ENCODE measurements around the gene MVD. TPM values are rescaled to one million over a fixed set of nuclear protein-coding genes. Genes with fewer than 3 reads are reported as not detected.
A peak's percentile ranks its signal among the peaks of the same experiment; 100 is the strongest.

The MVD gene
- total and polyA plus RNA-seq, 4 donors, result 39.1 to 135 (median 119) TPM

DNA sequence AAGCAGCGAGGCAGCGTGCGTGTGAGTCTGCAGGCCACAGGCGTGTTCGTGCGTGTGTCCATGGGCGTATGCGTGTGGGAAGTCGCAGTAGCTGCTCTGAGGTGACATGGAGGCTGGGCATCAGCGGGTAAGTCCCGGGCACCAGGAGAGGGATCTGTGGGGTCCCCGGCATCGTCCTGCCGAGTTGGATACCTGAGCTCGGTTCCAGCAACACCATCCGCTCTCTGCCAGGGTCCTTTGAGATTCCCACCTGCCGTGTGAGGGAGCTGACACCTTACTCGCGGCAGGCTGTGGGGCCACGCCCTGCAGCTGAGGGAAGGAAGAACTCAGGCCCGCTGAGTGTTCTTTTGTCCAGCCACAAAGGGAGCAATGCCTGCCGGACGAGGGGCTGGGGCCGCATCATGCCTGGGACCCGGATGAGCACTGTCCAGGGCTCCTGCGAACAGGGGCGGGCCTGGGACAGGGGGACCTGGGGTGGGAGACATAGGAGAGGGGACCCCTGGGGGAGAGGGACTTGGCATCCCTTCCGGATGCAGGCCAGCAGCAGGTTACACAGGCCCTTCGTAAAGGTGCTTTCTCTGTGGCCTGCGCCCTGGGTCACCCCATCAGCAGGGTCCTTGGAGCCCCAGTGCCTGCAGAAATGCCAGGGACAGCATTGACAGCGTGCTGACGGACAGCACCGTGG is 28.4 kb upstream of the MVD start:
- Histone ChIP-seq H3K4me3 (no peak overlapping the region), H3K27me3 (ENCODE audit: control insufficient read depth in 3 of 3, insufficient read depth in 3 of 3, low read length in 2 of 3) (peaks cover 0 to 24% (median 18%) of the 10 kb centered on the region in 3 donors), H3K9me3 (ENCODE audit: control insufficient read depth in 4 of 4, insufficient read depth in 3 of 4, low read length in 3 of 4) (no peaks in the 10 kb centered on the region), H3K27ac (ENCODE audit: low read depth in 1 of 2, low read length in 1 of 2) (no peak overlapping the region), H3K9ac (ENCODE audit: insufficient read depth in 1 of 2, low read length in 2 of 2) (no peak overlapping the region), H3K36me3 (ENCODE audit: control insufficient read depth in 4 of 4, insufficient read depth in 4 of 4, low read length in 4 of 4) (peaks cover 0 to 5% (median 0%) of the 10 kb centered on the region in 4 donors), H3K4me1 (ENCODE audit: control insufficient read depth in 5 of 5, insufficient read depth in 5 of 5, low read length in 5 of 5) (peaks cover 0 to 5% (median 0%) of the 10 kb centered on the region in 5 donors)
- DNase-seq (no peak), ATAC-seq (ENCODE audit: insufficient read depth, low FRiP score) (no peak)
- WGBS, 2 donors, result 83 to 84% methylated on average over 33 of the region's 33 CpGs
- TF ChIP-seq, protein P1, sequence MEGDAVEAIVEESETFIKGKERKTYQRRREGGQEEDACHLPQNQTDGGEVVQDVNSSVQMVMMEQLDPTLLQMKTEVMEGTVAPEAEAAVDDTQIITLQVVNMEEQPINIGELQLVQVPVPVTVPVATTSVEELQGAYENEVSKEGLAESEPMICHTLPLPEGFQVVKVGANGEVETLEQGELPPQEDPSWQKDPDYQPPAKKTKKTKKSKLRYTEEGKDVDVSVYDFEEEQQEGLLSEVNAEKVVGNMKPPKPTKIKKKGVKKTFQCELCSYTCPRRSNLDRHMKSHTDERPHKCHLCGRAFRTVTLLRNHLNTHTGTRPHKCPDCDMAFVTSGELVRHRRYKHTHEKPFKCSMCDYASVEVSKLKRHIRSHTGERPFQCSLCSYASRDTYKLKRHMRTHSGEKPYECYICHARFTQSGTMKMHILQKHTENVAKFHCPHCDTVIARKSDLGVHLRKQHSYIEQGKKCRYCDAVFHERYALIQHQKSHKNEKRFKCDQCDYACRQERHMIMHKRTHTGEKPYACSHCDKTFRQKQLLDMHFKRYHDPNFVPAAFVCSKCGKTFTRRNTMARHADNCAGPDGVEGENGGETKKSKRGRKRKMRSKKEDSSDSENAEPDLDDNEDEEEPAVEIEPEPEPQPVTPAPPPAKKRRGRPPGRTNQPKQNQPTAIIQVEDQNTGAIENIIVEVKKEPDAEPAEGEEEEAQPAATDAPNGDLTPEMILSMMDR (IDR thresholded peaks at IDR 0.05; ENCODE audit: control extremely low read depth, extremely low read depth), result no peak

DNA sequence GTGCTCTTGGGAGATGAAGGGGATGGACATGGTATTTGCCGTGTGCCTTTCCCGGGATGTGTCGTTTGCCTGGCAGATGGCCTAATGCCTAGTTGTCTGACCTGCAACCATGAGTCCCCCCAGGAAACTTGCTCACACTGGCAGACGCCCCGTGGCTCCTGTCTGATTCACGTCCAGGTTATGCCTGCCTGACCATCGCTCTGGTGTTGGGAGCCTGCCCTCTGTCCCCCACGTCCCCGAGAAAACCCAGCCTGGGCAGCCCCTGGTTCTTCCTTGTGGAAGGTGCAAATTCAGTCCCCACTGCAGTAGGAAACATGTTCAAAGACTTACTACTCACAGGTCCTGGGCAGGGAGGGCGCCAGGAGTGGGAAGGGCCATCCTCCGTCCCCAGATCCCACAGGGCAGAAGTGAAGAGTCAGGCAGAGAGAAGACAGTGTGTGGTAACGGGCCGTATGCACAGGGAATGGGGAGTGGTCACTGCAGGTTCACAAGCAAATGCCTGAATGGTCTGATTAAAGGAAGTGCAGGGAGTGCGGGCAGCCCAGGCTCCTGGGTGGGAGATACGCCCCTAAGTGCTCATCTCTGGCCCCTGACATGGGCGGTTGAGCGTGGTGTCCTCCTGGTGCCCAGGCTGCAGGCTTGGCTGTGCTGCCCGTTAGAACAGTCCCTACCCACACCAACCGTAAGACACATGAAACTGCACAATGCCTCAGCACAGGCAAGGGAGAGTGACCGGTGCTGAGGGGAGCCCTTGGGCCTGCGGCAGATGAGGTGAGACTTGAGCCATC is 27.6 kb upstream of the MVD start:
- Histone ChIP-seq H3K36me3 (ENCODE audit: control insufficient read depth in 4 of 4, insufficient read depth in 4 of 4, low read length in 4 of 4) (no peaks in the 10 kb centered on the region), H3K9me3 (ENCODE audit: control insufficient read depth in 4 of 4, insufficient read depth in 3 of 4, low read length in 3 of 4) (no peaks in the 10 kb centered on the region), H3K27me3 (ENCODE audit: control insufficient read depth in 3 of 3, insufficient read depth in 3 of 3, low read length in 2 of 3) (peaks cover 0 to 28% (median 24%) of the 10 kb centered on the region in 3 donors), H3K4me3 (no peak overlapping the region), H3K27ac (ENCODE audit: low read depth in 1 of 2, low read length in 1 of 2) (no peak overlapping the region), H3K4me1 (ENCODE audit: control insufficient read depth in 5 of 5, insufficient read depth in 5 of 5, low read length in 5 of 5) (peaks cover 0 to 10% (median 0%) of the 10 kb centered on the region in 5 donors), H3K9ac (ENCODE audit: insufficient read depth in 1 of 2, low read length in 2 of 2) (no peak overlapping the region)
- DNase-seq, result no peak
- TF ChIP-seq, protein P1 (IDR thresholded peaks at IDR 0.05; ENCODE audit: control extremely low read depth, extremely low read depth), result no peak
- no peak for ATAC-seq (ENCODE audit: insufficient read depth, low FRiP score)
- WGBS, 2 donors, result 77 to 81% methylated on average over 21 of the region's 21 CpGs

DNA sequence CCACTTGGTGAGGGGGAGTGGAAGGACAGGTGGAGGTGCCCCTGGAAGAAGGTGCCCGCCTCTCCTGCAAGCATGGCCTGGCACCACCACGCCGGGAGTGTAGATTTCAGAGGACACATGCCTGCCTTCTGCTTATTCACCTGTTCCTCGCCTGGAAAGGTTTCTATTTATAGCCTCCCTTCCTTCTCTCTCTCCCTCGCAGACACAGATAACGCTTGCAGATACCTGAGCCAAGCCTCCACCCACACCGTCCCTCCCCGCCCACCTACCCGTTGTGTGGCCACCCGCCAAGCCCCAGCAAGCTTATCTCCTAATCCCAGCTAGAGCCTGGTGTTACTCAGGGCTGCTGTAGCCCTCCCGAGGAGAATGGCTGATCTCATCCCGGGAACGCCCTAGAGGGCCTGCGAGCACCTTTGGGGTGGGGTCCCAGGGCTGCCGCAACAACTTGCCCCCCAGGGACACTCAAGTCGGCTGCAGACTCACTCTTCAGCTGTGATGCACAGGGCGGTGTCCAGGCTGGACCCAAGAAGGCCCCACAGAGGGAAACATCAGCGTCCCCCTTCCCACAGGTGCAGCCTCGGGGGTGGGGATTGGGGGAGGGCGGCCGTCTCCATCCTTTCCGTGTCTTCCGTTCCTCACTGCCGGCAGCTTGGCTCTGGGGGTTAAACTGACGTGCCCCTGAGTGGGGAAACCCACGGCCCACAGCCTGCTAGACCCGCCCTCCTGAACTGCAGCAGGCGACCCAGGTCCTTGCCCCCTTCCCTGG is 25.3 kb upstream of the MVD start:
- Histone ChIP-seq H3K27me3 (ENCODE audit: control insufficient read depth in 3 of 3, insufficient read depth in 3 of 3, low read length in 2 of 3) (peaks cover 0 to 46% (median 37%) of the 10 kb centered on the region in 3 donors), H3K27ac (ENCODE audit: low read depth in 1 of 2, low read length in 1 of 2) (no peak overlapping the region), H3K9me3 (ENCODE audit: control insufficient read depth in 4 of 4, insufficient read depth in 3 of 4, low read length in 3 of 4) (no peaks in the 10 kb centered on the region), H3K9ac (ENCODE audit: insufficient read depth in 1 of 2, low read length in 2 of 2) (no peak overlapping the region), H3K4me1 (ENCODE audit: control insufficient read depth in 5 of 5, insufficient read depth in 5 of 5, low read length in 5 of 5) (peaks cover 0 to 10% (median 0%) of the 10 kb centered on the region in 5 donors), H3K4me3 (no peak overlapping the region), H3K36me3 (ENCODE audit: control insufficient read depth in 4 of 4, insufficient read depth in 4 of 4, low read length in 4 of 4) (no peaks in the 10 kb centered on the region)
- 43 to 49% methylated on average over 24 to 28 of the region's 28 CpGs for WGBS, 2 donors
- no peak for ATAC-seq (ENCODE audit: insufficient read depth, low FRiP score)
- TF ChIP-seq, protein P1 (IDR thresholded peaks at IDR 0.05; ENCODE audit: control extremely low read depth, extremely low read depth), result no peak
- peak in 1 of 3 donors; percentile 55 for DNase-seq
